ENCODE data around the gene PDE9A. TPM values are rescaled to one million over a fixed set of nuclear protein-coding genes. Genes with fewer than 3 reads are reported as not detected.

PDE9A gene
- total and polyA plus RNA-seq, 2 experiments from 2014 or later: 26.5 to 31.1 TPM

GRCh38 chr21:42674351-42674940 lies 21.0 kb downstream of the PDE9A start:
- Histone ChIP-seq H3K4me1 (ENCODE audit: insufficient read depth) (peaks cover 15% of the 10 kb centered on the region), H3K36me3 (ENCODE audit: insufficient read depth) (no peaks in the 10 kb centered on the region), H3K9me2 (ENCODE audit: insufficient read depth) (no peaks in the 10 kb centered on the region), H2AFZ (no peak overlapping the region), H3K27ac (ENCODE audit: low read depth) (peak overlapping the region; percentile 17), H3K4me2 (peak overlapping the region; percentile 9), H3K4me3 (no peak overlapping the region; the same call in 1 of the 2 replicates), H3K79me2 (replicated peaks; ENCODE audit: insufficient read depth) (peaks cover 43% of the 10 kb centered on the region), H3K27me3 (ENCODE audit: insufficient read depth) (no peaks in the 10 kb centered on the region), H3F3A (replicated peaks; ENCODE audit: low read depth) (peaks cover 10% of the 10 kb centered on the region; the same call in 1 of the 2 replicates), H4K20me1 (replicated peaks; ENCODE audit: insufficient read depth) (peaks cover 40% of the 10 kb centered on the region)
- peaks cover 56% of the 10 kb centered on the region for H3K4me1 Mint-ChIP-seq
- peak overlapping the region; percentile 32 for H3K4me3 Mint-ChIP-seq
- H3K27ac Mint-ChIP-seq: peak overlapping the region; percentile 57
- TF ChIP-seq ETS1 (IDR thresholded peaks at IDR 0.05): no peak
- peak in 1 of 2 experiments; percentile 30; a peak in 2 of 4 replicates for TF ChIP-seq CTCF (conservative IDR thresholded peaks at IDR 0.05; ENCODE audit: low read depth in 2 of 2)
- DNase-seq (ENCODE audit: low spot score) (peak; percentile 72), ATAC-seq (peak; percentile 92)
- peaks cover 2% of the 10 kb centered on the region for H3K27me3 Mint-ChIP-seq (ENCODE audit: insufficient read depth, low read depth, poor library complexity)
- H3K36me3 Mint-ChIP-seq (ENCODE audit: low read depth): peaks cover 6% of the 10 kb centered on the region; the same call in 2 of the 3 replicates
- H3K9me3 Mint-ChIP-seq: no peaks in the 10 kb centered on the region

GRCh38 chr21:42675403-42675802 lies 22.0 kb downstream of the PDE9A start:
- ATAC-seq: no peak
- H3K4me2 ChIP-seq: no peak overlapping the region
- no peaks in the 10 kb centered on the region for H3K36me3 ChIP-seq (ENCODE audit: insufficient read depth)
- Mint-ChIP-seq H3K36me3 (ENCODE audit: low read depth) (peaks cover 6% of the 10 kb centered on the region; the same call in 2 of the 3 replicates), H3K27ac (0 out of 2 replicates have a peak overlapping the region, but pooled peaks have one; percentile 37), H3K9me3 (no peaks in the 10 kb centered on the region), H3K4me1 (peaks cover 59% of the 10 kb centered on the region), H3K4me3 (no peak overlapping the region), H3K27me3 (ENCODE audit: insufficient read depth, low read depth, poor library complexity) (peaks cover 2% of the 10 kb centered on the region)
- no peaks in the 10 kb centered on the region for H3K27me3 ChIP-seq (ENCODE audit: insufficient read depth)
- H4K20me1 ChIP-seq (replicated peaks; ENCODE audit: insufficient read depth): peaks cover 39% of the 10 kb centered on the region
- H2AFZ ChIP-seq: no peak overlapping the region
- no peak overlapping the region for H3K27ac ChIP-seq (ENCODE audit: low read depth)
- no peaks in the 10 kb centered on the region for H3K9me2 ChIP-seq (ENCODE audit: insufficient read depth)
- DNase-seq (ENCODE audit: low spot score): no peak
- peaks cover 42% of the 10 kb centered on the region for H3K79me2 ChIP-seq (replicated peaks; ENCODE audit: insufficient read depth)
- H3K4me1 ChIP-seq (ENCODE audit: insufficient read depth): peaks cover 15% of the 10 kb centered on the region
- no peak overlapping the region for H3K4me3 ChIP-seq
- H3F3A ChIP-seq (replicated peaks; ENCODE audit: low read depth): peaks cover 3% of the 10 kb centered on the region; the same call in 1 of the 2 replicates
- TF ChIP-seq REST (IDR thresholded peaks at IDR 0.05; ENCODE audit: unreplicated experiment) (no peak), EZH2phosphoT487 (IDR thresholded peaks at IDR 0.05; ENCODE audit: unreplicated experiment) (no peak), ZNF114 (CRISPR knock-in tag; IDR thresholded peaks at IDR 0.05) (no peak), ZNF462 (CRISPR knock-in tag; IDR thresholded peaks at IDR 0.05) (no peak), POLR2AphosphoS5 (IDR thresholded peaks at IDR 0.05; ENCODE audit: low read depth) (no peak), CREB1 (CRISPR knock-in tag; IDR thresholded peaks at IDR 0.05; ENCODE audit: low read depth) (no peak)
